ENCODE results near the gene CDH12.

Gene CDH12

GRCh38 chr5:22665801-22666200 lies 187.3 kb downstream of the CDH12 start:
- H4K20me1 ChIP-seq (ENCODE audit: insufficient read depth) = no peaks in the 10 kb centered on the region
- no peak overlapping the region for H3K4me2 ChIP-seq
- no peak for TF ChIP-seq CTCF (conservative IDR thresholded peaks at IDR 0.05; ENCODE audit: low read depth, low read length)
- H3K27me3 ChIP-seq (ENCODE audit: insufficient read depth, low read depth) = no peaks in the 10 kb centered on the region
- no peaks in the 10 kb centered on the region for H3K79me2 ChIP-seq (ENCODE audit: insufficient read depth, low read depth)
- no peak overlapping the region for H2AFZ ChIP-seq (ENCODE audit: low read depth)
- no peak overlapping the region for H3K4me3 ChIP-seq (IDR thresholded peaks at IDR 0.05; ENCODE audit: insufficient read depth, low read depth, low read length)
- no peak overlapping the region for H3K9ac ChIP-seq
- peaks cover 9% of the 10 kb centered on the region for H3K4me1 ChIP-seq (ENCODE audit: low read depth, poor library complexity, severe bottlenecking)
- H3K27ac ChIP-seq = no peak overlapping the region
- H3K36me3 ChIP-seq (ENCODE audit: insufficient read depth) = no peaks in the 10 kb centered on the region

- no peak overlapping the region for H3K27ac ChIP-seq
- no peak for TF ChIP-seq CTCF (conservative IDR thresholded peaks at IDR 0.05; ENCODE audit: low read depth, low read length)
- H3K79me2 ChIP-seq (ENCODE audit: insufficient read depth, low read depth) = no peaks in the 10 kb centered on the region
- no peaks in the 10 kb centered on the region for H3K4me1 ChIP-seq (ENCODE audit: low read depth, poor library complexity, severe bottlenecking)
- no peaks in the 10 kb centered on the region for H4K20me1 ChIP-seq (ENCODE audit: insufficient read depth)
- H3K27me3 ChIP-seq (ENCODE audit: insufficient read depth, low read depth) = no peaks in the 10 kb centered on the region
- no peak overlapping the region for H3K4me2 ChIP-seq
- H3K9ac ChIP-seq = no peak overlapping the region
- H3K36me3 ChIP-seq (ENCODE audit: insufficient read depth) = no peaks in the 10 kb centered on the region
- H3K4me3 ChIP-seq (IDR thresholded peaks at IDR 0.05; ENCODE audit: insufficient read depth, low read depth, low read length) = no peak overlapping the region
- H2AFZ ChIP-seq (ENCODE audit: low read depth) = no peak overlapping the region
These were observed 190.0 kb downstream of the CDH12 start for GRCh38 chr5:22663134-22663533.

DNA sequence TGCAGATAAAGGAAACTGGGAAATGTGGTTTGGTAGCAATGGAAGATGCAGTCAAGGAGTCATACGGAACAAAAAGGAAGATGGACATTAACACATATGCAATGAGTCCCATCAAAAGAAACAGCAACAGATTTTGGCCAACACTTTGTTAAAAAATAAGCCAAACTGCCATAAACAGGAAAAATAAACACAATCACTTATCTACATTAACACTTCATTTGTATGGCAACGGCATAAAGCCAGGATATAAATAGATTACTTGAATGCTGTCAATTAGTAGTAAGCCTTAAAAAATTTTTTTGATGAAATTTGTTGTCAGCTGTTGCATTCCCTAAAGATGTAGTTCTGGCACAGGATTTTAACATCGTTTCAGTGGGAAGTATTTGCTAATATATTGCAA lies 190.8 kb downstream of the CDH12 start:
- no peaks in the 10 kb centered on the region for H3K4me1 ChIP-seq (ENCODE audit: low read depth, poor library complexity, severe bottlenecking)
- no peaks in the 10 kb centered on the region for H3K79me2 ChIP-seq (ENCODE audit: insufficient read depth, low read depth)
- TF ChIP-seq CTCF (conservative IDR thresholded peaks at IDR 0.05; ENCODE audit: low read depth, low read length) = no peak
- H3K36me3 ChIP-seq (ENCODE audit: insufficient read depth) = no peaks in the 10 kb centered on the region
- H3K9ac ChIP-seq = no peak overlapping the region
- no peaks in the 10 kb centered on the region for H3K27me3 ChIP-seq (ENCODE audit: insufficient read depth, low read depth)
- no peak overlapping the region for H2AFZ ChIP-seq (ENCODE audit: low read depth)
- H3K27ac ChIP-seq = no peak overlapping the region
- no peaks in the 10 kb centered on the region for H4K20me1 ChIP-seq (ENCODE audit: insufficient read depth)
- no peak overlapping the region for H3K4me2 ChIP-seq
- H3K4me3 ChIP-seq (IDR thresholded peaks at IDR 0.05; ENCODE audit: insufficient read depth, low read depth, low read length) = no peak overlapping the region

DNA sequence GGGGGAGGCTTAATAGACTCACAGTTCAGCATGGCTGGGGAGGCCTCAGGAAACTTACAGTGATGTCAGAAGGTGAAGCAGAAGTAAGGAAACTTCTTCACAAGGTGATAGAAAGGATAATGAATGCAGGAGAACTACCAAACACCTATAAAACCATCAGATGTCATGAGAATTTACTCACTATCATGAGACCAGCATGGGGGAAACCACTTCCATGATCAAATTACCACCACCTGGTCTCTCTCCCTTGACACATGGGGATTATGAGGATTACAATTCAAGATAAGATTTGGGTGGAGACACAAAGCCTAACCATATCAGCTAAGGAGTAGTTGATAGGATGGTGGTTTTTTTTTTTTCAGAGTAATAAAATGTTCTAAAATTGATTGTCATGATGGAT lies 201.8 kb downstream of the CDH12 start:
- no peaks in the 10 kb centered on the region for H4K20me1 ChIP-seq (ENCODE audit: insufficient read depth)
- no peak overlapping the region for H3K4me2 ChIP-seq
- H3K36me3 ChIP-seq (ENCODE audit: insufficient read depth) = no peaks in the 10 kb centered on the region
- H2AFZ ChIP-seq (ENCODE audit: low read depth) = no peak overlapping the region
- H3K4me1 ChIP-seq (ENCODE audit: low read depth, poor library complexity, severe bottlenecking) = no peaks in the 10 kb centered on the region
- H3K27me3 ChIP-seq (ENCODE audit: insufficient read depth, low read depth) = no peaks in the 10 kb centered on the region
- no peak for TF ChIP-seq CTCF (conservative IDR thresholded peaks at IDR 0.05; ENCODE audit: low read depth, low read length)
- H3K27ac ChIP-seq = no peak overlapping the region
- H3K9ac ChIP-seq = no peak overlapping the region
- H3K79me2 ChIP-seq (ENCODE audit: insufficient read depth, low read depth) = no peaks in the 10 kb centered on the region
- H3K4me3 ChIP-seq (IDR thresholded peaks at IDR 0.05; ENCODE audit: insufficient read depth, low read depth, low read length) = no peak overlapping the region

GRCh38 chr5:22650511-22650910 lies 202.6 kb downstream of the CDH12 start:
- Histone ChIP-seq H4K20me1 (ENCODE audit: insufficient read depth) (no peaks in the 10 kb centered on the region), H3K27me3 (ENCODE audit: insufficient read depth, low read depth) (no peaks in the 10 kb centered on the region)

More at GRCh38 chr5:22650511-22650910, 202.6 kb downstream of the CDH12 start:
- Histone ChIP-seq H3K9ac (no peak overlapping the region), H3K79me2 (ENCODE audit: insufficient read depth, low read depth) (no peaks in the 10 kb centered on the region), H3K36me3 (ENCODE audit: insufficient read depth) (no peaks in the 10 kb centered on the region), H2AFZ (ENCODE audit: low read depth) (no peak overlapping the region), H3K4me2 (no peak overlapping the region), H3K4me1 (ENCODE audit: low read depth, poor library complexity, severe bottlenecking) (no peaks in the 10 kb centered on the region), H3K27ac (no peak overlapping the region), H3K4me3 (IDR thresholded peaks at IDR 0.05; ENCODE audit: insufficient read depth, low read depth, low read length) (no peak overlapping the region)
- no peak for TF ChIP-seq CTCF (conservative IDR thresholded peaks at IDR 0.05; ENCODE audit: low read depth, low read length)

Measured in KMS-11 (cell line).